A549 treated with AZD9567 at 1 μM for 4 hours (cell line): ENCODE measurements around the gene PLVAP. TPM values are rescaled to one million over a fixed set of nuclear protein-coding genes. Genes with fewer than 3 reads are reported as not detected.

Experiments
- total RNA-seq: library from RNA; stranded (reverse); fragments of 200-300 nt; extraction: Qiagen RNA extraction; gene quantifications from 5 replicates; pipeline ENCODE4 v1.2.3, GENCODE V29; 2022; ENCODE audit not compliant: insufficient read depth

The PLVAP gene
- total RNA-seq, result not detected in 5 replicates

GRCh38 chr19:17376935-17377600 lies at the start of gene PLVAP:
Gene PLVAP (minus strand): TSS chr19:17377342. CDS start chr19:17377288, 54 bp downstream.

GRCh38 chr19:17419621-17420474 lies 42.7 kb upstream of the PLVAP start, which contains the start of gene MVB12A:
Gene MVB12A (plus strand): TSS chr19:17420047. CDS start chr19:17420136, 89 bp downstream.

DNA sequence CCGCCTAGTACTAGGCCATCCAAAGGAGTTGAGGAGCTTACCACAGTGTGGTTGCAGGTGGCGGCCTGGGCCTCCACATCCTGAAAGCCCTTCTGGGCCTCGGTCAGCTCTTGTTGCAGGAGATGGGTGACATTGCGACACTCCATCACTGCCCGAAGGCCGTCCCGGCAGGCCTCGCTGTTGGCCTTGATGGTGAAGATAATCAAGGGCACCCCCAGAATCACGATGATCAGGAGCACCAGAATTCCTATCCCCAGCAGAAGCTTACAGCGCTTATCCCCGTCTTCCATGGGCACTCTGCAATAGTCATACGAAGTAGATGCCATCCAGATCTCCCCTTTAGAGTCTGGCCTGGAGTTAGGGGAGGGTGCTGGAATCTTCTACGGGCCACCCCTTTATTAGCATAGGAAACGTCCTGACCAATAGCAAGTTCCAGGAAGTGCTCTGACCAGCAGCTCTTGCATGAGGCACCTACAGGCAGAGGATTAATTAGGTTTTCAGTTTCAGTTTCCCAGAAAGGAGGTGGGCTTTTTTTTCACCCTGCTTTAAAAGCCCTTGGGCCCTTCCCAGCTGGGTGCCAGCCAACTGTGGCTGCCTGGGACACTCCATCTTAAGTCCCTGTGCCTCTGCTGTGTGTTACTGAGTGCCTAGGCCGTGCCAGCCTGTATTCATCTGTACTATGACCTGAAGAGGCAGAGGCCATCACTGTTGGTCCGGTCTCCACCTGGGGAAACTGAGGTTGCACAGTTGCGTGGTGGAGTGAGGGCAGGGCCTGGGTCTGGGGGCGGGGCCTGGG lies 28.3 kb upstream of the PLVAP start, which contains the start of gene BST2:
TSS of gene BST2 (minus strand) at position 381 of the 796 bp plus-strand sequence. CDS start at position 326, 55 bp downstream.

DNA sequence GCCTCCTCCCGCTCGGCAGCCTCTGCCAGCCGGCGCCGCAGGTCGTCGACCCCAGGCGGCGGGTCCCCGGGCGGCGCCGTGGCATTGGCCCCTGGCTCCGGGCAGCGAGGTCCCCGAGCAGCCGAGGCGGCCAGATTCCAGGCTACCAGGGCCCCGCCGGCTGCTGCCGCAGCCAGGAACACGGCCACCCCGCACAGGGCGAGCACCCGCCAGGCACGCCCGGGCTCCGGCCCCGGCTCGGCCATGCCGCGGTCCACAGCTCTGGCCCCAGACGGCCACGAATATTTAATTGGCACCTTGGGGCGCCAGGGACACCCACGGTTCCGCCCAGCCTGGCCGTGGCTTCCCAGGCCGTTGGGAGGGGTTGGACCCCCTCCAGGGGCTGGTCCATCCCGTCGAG lies 16.8 kb upstream of the PLVAP start, which contains the start of gene CCDC194:
TSS of gene CCDC194 (minus strand) at position 283 of the 400 bp plus-strand sequence. CDS start at position 245, 38 bp downstream.

GRCh38 chr19:17336872-17337674 lies 40.1 kb downstream of the PLVAP start, which contains the start of gene GTPBP3:
Gene GTPBP3 (plus strand): TSS chr19:17337553. CDS start chr19:17337612, 59 bp downstream.

DNA sequence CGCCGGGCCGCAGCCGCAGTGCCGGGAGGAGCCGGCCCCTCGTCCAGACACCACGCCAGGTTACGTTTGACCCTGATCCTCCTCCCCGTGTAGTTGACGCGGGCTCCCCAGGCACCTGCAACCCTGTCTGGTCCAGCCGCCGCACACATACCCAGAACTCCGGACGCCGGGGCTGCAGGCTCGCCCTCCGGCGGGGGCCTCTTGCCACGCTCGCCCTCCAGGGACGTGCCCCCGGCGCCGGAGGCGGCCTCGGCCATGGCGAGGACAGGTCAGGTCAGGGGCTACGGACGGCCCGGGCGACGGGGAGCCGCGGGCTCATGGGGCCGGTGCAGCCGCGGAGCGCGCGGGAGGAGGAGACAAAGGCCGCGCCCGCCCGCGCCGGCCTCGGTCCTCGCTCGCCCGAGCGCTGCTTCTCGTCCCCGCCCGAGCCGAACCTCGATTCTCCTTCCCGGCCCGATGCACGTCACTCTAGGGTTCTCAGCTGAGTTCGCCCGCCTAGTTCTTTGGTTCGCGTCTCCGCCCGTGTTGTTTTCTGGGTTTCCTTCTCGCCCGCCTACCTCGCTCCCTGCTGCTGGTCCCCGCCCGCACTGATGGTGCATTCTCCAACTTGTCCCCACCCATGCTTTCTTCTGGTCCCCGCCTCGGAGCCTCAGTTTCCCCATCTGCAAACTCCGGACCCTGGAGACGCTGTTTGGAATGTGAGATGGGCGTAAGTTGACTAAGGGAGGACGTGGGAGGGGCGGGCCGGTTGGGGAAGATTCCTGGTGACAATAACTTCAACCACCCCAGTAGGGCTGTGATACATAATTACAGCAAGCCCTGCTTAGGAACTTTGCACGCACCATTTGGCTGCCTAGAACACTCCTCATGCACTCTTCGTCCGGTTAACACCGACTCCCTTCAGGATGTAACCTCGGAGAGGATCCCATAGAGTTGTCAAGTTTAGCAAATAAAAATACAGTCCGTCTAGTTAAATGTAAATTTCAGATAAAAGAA lies 42.4 kb downstream of the PLVAP start, which contains the start of gene ANO8:
TSS of gene ANO8 (minus strand) at position 442 of the 996 bp plus-strand sequence. CDS start at position 257, 185 bp downstream.

GRCh38 chr19:17309198-17309964 lies 67.8 kb downstream of the PLVAP start, which contains the start of gene DDA1:
Gene DDA1 (plus strand): TSS chr19:17309563. CDS start chr19:17309655, 92 bp downstream.

DNA sequence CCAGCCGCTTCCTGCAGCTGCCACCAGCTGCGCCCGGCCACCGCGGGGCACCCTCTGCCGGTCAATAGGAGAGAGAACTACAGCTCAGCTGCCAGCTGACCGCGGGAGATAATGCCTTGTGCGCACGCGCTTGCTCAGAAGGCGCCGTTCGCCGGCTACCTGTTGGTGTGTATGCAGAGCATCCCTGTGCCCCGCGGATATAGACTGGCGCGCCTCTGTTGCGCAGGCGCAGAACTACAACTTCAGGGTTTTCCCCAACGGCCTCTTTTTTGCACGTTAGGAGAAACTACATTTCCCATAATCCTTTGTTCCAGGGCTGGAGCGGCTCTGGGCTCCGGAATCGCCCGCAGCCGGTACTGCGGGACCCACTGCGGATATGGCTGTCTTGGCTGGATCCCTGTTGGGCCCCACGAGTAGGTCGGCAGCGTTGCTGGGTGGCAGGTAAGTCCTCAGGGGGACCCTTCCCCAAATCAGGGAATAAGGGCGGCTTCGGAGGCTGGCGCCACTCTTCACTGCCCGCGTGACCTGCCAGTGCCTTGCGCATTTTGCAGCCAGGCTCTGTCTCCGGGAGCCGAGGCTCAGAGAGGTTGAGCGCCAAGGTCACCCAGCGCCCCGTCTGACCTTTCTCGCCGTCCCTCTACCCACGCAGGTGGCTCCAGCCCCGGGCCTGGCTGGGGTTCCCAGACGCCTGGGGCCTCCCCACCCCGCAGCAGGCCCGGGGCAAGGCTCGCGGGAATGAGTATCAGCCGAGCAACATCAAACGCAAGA lies 71.4 kb downstream of the PLVAP start, which contains the start of gene MRPL34:
TSS of gene MRPL34 (plus strand) at position 356 of the 768 bp plus-strand sequence. CDS start at position 377, 21 bp downstream.

DNA sequence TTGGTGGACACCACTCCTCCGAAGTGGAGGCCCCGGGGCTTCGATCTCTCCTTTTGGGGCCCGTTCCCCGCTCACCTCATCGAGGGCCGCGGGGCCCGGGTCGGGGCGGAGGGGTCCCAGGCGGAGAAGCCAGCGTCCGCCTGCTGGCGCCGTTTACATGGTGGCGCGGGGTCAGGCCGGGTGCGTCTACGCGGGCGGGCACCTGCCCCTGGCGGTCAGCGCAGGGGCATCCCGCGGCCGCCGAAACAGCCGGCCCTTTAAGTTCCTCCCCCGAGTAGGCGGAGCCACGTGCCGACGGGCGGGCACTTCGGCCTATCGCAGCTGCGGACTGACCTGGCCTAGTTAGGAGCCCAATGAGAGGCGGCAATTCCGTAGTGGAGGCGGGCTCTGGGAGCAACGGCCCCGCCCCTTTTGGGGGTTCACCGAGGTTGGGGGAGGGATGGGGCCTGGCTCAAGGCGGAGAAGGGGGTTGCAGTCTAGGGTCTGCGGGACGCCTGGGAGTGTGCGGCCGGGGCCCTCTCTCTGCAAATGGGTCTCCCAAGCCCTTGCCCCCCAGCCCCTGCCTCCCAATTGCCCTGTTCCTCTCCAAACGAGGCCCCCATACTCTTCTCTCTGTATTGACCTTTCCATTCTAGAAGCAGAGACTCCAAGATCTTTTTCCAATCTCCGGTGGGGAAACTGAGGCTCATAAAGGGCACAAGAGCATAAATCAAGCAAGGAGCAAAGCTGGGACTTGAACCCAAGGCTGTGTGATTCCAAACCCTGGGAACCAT lies 73.8 kb downstream of the PLVAP start, which contains the start of gene ABHD8:
TSS of gene ABHD8 (minus strand) at position 259 of the 773 bp plus-strand sequence. CDS start 1,809 bp downstream, outside the sequence.

Other genes starting within 250 kb of the PLVAP start
- gene USE1, start 162.0 kb downstream of the PLVAP start, total RNA-seq, result 16.7 to 20.6 TPM (median 17.0 TPM) in 5 replicates
- gene OCEL1, start 151.1 kb downstream of the PLVAP start, total RNA-seq, result 6.9 to 15.5 TPM (median 13.3 TPM) in 5 replicates
- 22.5 to 59.0 TPM (median 52.2 TPM) in 5 replicates for gene NR2F6, start 131.4 kb downstream of the PLVAP start, total RNA-seq
- gene USHBP1, start 112.6 kb downstream of the PLVAP start, total RNA-seq, result not detected in 5 replicates
- 59.0 to 77.0 TPM (median 61.0 TPM) in 5 replicates for gene BABAM1, start 109.9 kb downstream of the PLVAP start, total RNA-seq
- 0.21 to 0.52 TPM (median 0.47 TPM) in 4 of 5 replicates, not detected in the other for gene ANKLE1, start 95.4 kb downstream of the PLVAP start, total RNA-seq
- gene ABHD8, start 73.9 kb downstream of the PLVAP start, total RNA-seq, result 2.6 to 5.2 TPM (median 2.8 TPM) in 5 replicates
- 66.3 to 82.7 TPM (median 80.6 TPM) in 5 replicates for gene MRPL34, start 71.5 kb downstream of the PLVAP start, total RNA-seq
- 48.2 to 59.3 TPM (median 53.7 TPM) in 5 replicates for gene DDA1, start 67.8 kb downstream of the PLVAP start, total RNA-seq
- 1.0 to 4.4 TPM (median 4.0 TPM) in 5 replicates for gene ANO8, start 42.5 kb downstream of the PLVAP start, total RNA-seq
- gene GTPBP3, start 39.8 kb downstream of the PLVAP start, total RNA-seq, result 8.8 to 23.2 TPM (median 21.7 TPM) in 5 replicates
- not detected in 5 replicates for gene CCDC194, start 16.9 kb upstream of the PLVAP start, total RNA-seq
- gene BST2, start 28.3 kb upstream of the PLVAP start, total RNA-seq, result 0.21 TPM in 1 of 5 replicates, not detected in the others
- 6.5 to 39.6 TPM (median 37.4 TPM) in 5 replicates for gene MVB12A, start 42.7 kb upstream of the PLVAP start, total RNA-seq
- gene TMEM221, start 71.3 kb upstream of the PLVAP start, total RNA-seq, result 0.58 to 0.83 TPM (median 0.75 TPM) in 4 of 5 replicates, not detected in the other
- not detected in 5 replicates for gene NXNL1, start 83.6 kb upstream of the PLVAP start, total RNA-seq
- gene SLC27A1, start 93.2 kb upstream of the PLVAP start, total RNA-seq, result 2.6 to 3.0 TPM (median 2.7 TPM) in 5 replicates
- 49.7 to 75.8 TPM (median 74.2 TPM) in 5 replicates for gene PGLS, start 134.3 kb upstream of the PLVAP start, total RNA-seq
- gene COLGALT1, start 178.3 kb upstream of the PLVAP start, total RNA-seq, result 58.7 to 70.7 TPM (median 66.4 TPM) in 5 replicates